PC-9 (cell line): ENCODE data around the gene APBA3.

Experiments
- CTCF ChIP-seq: fragments of 200-600 bp; sonication (generic); conservative IDR thresholded peaks from 2 replicates; pipeline ENCODE4 v1.6.1; 2017; ENCODE audit warnings: mixed run types, antibody characterized with exemption, mild to moderate bottlenecking, moderate library complexity
- EZH2 ChIP-seq: fragments of 200-600 bp; sonication (generic); IDR thresholded peaks from 2 replicates; pipeline ENCODE4 v1.8.0; 2017; ENCODE audit warnings: antibody characterized with exemption, low read depth

- no peak for TF ChIP-seq CTCF
- no peak for TF ChIP-seq EZH2
Observed at GRCh38 chr19:3723883-3724282, 37.6 kb downstream of the APBA3 start.
